Neural cell (in vitro differentiated cells): ENCODE results near the gene CIRBP. TPM values are rescaled to one million over a fixed set of nuclear protein-coding genes. Genes with fewer than 3 reads are reported as not detected.

Source experiments
- H2AFZ ChIP-seq: fragments of 200-600, 300-800 bp; sonication (generic), shearing (Covaris generic); 2 replicates; pipeline ENCODE4 v1.6.0; 2014; ENCODE audit warnings: low read depth, mild to moderate bottlenecking, antibody characterized with exemption, low read length, moderate library complexity
- H3F3A ChIP-seq: fragments of 200-600 bp; shearing (Covaris generic); 2 replicates; pipeline ENCODE4 v1.6.1; 2016; ENCODE audit warnings: mild to moderate bottlenecking, moderate library complexity, mixed read lengths, antibody characterized with exemption, low read length; ENCODE audit not compliant: insufficient read depth, poor library complexity, severe bottlenecking
- H3K27ac ChIP-seq: fragments of 200-600, 300-800 bp; sonication (generic), shearing (Covaris generic); 2 replicates; pipeline ENCODE4 v1.5.1; 2014; ENCODE audit warnings: mild to moderate bottlenecking, low read length, moderate library complexity
- H3K27me3 ChIP-seq: fragments of 300-800, 200-600 bp; sonication (generic), shearing (Covaris generic); 2 replicates; pipeline ENCODE4 v1.6.0; 2014; ENCODE audit warnings: mild to moderate bottlenecking, low read depth, low read length, moderate library complexity; ENCODE audit not compliant: insufficient read depth
- H3K36me3 ChIP-seq: fragments of 300-800, 200-600 bp; sonication (generic), shearing (Covaris generic); 2 replicates; pipeline ENCODE4 v1.5.1; 2014; ENCODE audit warnings: mild to moderate bottlenecking, antibody characterized with exemption, low read length, moderate library complexity; ENCODE audit not compliant: insufficient read depth
- H3K4me2 ChIP-seq: fragments of 300-800, 200-600 bp; sonication (generic), shearing (Covaris generic); 2 replicates; pipeline ENCODE4 v1.6.0; 2014; ENCODE audit warnings: mild to moderate bottlenecking, low read length
- H3K4me3 ChIP-seq: fragments of 300-800, 200-600 bp; sonication (generic), shearing (Covaris generic); 2 replicates; pipeline ENCODE4 v1.5.1; 2014; ENCODE audit warnings: mild to moderate bottlenecking, low read length, moderate library complexity
- H3K79me2 ChIP-seq: fragments of 200-600 bp; shearing (Covaris generic); replicated peaks from 2 replicates; pipeline ENCODE4 v1.6.0; 2014; ENCODE audit warnings: mild to moderate bottlenecking, low read length, moderate library complexity; ENCODE audit not compliant: insufficient read depth
- H3K9ac ChIP-seq: fragments of 300-800, 200-600 bp; sonication (generic), shearing (Covaris generic); 2 replicates; pipeline ENCODE4 v1.6.1; 2016; ENCODE audit warnings: mild to moderate bottlenecking, low read length, mixed read lengths
- H3K9me2 ChIP-seq: fragments of 200-600 bp; shearing (Covaris generic); 2 replicates; pipeline ENCODE4 v1.6.1; 2016; ENCODE audit warnings: mild to moderate bottlenecking, low read length, mixed read lengths; ENCODE audit not compliant: insufficient read depth
- H3K9me3 ChIP-seq: fragments of 200-600, 300-800 bp; sonication (generic), shearing (Covaris generic); 2 replicates; pipeline ENCODE4 v1.6.1; 2016; ENCODE audit warnings: mild to moderate bottlenecking, mixed run types, low read length, moderate library complexity, mixed read lengths
- H4K20me1 ChIP-seq: fragments of 200-600 bp; shearing (Covaris generic); 2 replicates; pipeline ENCODE4 v1.6.1; 2016; ENCODE audit warnings: mild to moderate bottlenecking, mixed run types; ENCODE audit not compliant: insufficient read depth
- EP300 ChIP-seq: fragments of 450-650 bp; conservative IDR thresholded peaks from 2 replicates; pipeline ENCODE4 v1.6.1; 2014; ENCODE audit warnings: antibody characterized with exemption, mild to moderate bottlenecking, moderate library complexity; ENCODE audit not compliant: poor library complexity, severe bottlenecking
- EZH2 ChIP-seq: fragments of 200-600, 300-800 bp; shearing (Covaris generic), sonication (generic); IDR thresholded peaks from 2 replicates; pipeline ENCODE4 v1.6.1; 2014; ENCODE audit warnings: antibody characterized with exemption, low read length, borderline replicate concordance, mild to moderate bottlenecking; ENCODE audit not compliant: insufficient read depth, poor library complexity, severe bottlenecking
- MXI1 ChIP-seq: fragments of 450-650 bp; conservative IDR thresholded peaks from 2 replicates; pipeline ENCODE4 v1.6.1; 2014; ENCODE audit warnings: antibody characterized with exemption, mild to moderate bottlenecking; ENCODE audit not compliant: poor library complexity, severe bottlenecking
- POLR2AphosphoS5 ChIP-seq: IDR thresholded peaks from 2 replicates; pipeline ENCODE4 v1.6.1; 2012
- RAD21 ChIP-seq: fragments of 450-650 bp; conservative IDR thresholded peaks from 2 replicates; pipeline ENCODE4 v1.6.1; 2014; ENCODE audit warnings: antibody characterized with exemption, mild to moderate bottlenecking, moderate library complexity
- SMC3 ChIP-seq: fragments of 450-650 bp; conservative IDR thresholded peaks from 2 replicates; pipeline ENCODE4 v1.6.1; 2014; ENCODE audit warnings: antibody characterized with exemption, mild to moderate bottlenecking, moderate library complexity; ENCODE audit not compliant: poor library complexity
- TAF1 ChIP-seq: IDR thresholded peaks from 2 replicates; pipeline ENCODE4 v1.6.1; 2012; ENCODE audit warnings: low read depth
- polyA plus RNA-seq: library from polyadenylated mRNA; depleted of rRNA; stranded (reverse); fragments of >200 nt; gene quantifications from 2 replicates; pipeline ENCODE4 v1.2.3, GENCODE V29; 2014
- TF ChIP-seq, protein P1 (sequence below): fragments of 450-650 bp; IDR thresholded peaks from 2 replicates; pipeline ENCODE4 v1.5.1; 2014; ENCODE audit warnings: antibody characterized with exemption, mild to moderate bottlenecking, moderate library complexity; ENCODE audit not compliant: poor library complexity, severe bottlenecking
- TF ChIP-seq, protein P2 (sequence below): IDR thresholded peaks from 2 replicates; pipeline ENCODE4 v1.6.1; 2012; ENCODE audit warnings: borderline replicate concordance

The CIRBP gene
- polyA plus RNA-seq, 1 donor from 2014 or later, result 1,663 TPM

DNA sequence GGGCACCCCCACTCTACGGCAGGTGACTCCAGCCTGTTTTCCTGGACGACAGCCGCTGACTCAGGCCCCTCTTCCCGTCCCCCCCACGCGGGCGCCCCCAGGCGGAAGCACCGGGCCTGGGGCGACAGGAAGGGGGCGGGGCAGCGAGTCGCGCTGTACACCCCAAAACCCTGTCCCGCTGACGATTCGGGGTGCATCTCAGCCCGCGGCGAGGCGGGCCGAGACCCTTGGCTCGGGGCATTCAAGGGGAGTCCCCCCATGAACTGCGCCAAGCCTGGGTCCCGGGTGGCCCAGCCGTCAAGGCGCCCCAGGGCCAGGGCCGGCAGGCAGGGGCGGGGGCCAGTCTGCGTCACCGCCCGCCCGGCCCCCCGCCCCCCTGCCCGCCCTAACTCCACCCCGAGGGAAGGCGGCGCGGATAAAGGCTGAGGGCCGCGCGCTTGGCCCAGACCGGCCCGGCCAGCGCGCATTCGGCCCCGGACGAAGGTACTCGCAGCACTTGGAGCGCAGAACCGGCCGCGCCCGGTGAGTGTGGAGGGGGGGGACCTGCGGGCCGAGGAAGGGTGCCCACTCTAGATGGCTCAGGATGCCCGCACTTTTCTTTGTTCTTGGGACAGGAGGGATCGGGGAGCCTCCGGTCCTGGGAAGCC lies 20.9 kb upstream of the CIRBP start, which contains the start of gene MIDN:
Gene MIDN (plus strand): TSS at position 445 of the 647 bp plus-strand sequence. CDS start 1,714 bp downstream, outside the sequence.
- TF ChIP-seq TAF1 (peak; percentile 14), RAD21 (no peak)
- TF ChIP-seq, protein P1, sequence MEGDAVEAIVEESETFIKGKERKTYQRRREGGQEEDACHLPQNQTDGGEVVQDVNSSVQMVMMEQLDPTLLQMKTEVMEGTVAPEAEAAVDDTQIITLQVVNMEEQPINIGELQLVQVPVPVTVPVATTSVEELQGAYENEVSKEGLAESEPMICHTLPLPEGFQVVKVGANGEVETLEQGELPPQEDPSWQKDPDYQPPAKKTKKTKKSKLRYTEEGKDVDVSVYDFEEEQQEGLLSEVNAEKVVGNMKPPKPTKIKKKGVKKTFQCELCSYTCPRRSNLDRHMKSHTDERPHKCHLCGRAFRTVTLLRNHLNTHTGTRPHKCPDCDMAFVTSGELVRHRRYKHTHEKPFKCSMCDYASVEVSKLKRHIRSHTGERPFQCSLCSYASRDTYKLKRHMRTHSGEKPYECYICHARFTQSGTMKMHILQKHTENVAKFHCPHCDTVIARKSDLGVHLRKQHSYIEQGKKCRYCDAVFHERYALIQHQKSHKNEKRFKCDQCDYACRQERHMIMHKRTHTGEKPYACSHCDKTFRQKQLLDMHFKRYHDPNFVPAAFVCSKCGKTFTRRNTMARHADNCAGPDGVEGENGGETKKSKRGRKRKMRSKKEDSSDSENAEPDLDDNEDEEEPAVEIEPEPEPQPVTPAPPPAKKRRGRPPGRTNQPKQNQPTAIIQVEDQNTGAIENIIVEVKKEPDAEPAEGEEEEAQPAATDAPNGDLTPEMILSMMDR, result peak; percentile 42
- Histone ChIP-seq H3K27ac (peak within 1 kb of the TSS; percentile 93), H3K4me2 (no peak within 1 kb of the TSS), H3K4me3 (peak within 1 kb of the TSS; percentile 93), H4K20me1 (no peaks in the 10 kb centered on the region), H3K9me2 (no peaks in the 10 kb centered on the region), H3F3A (no peaks in the 10 kb centered on the region), H2AFZ (no peak within 1 kb of the TSS), H3K9me3 (no peaks in the 10 kb centered on the region), H3K79me2 (peaks cover 36% of the 10 kb centered on the region), H3K36me3 (no peaks in the 10 kb centered on the region), H3K9ac (peak within 1 kb of the TSS; percentile 98), H3K27me3 (no peaks in the 10 kb centered on the region)

DNA sequence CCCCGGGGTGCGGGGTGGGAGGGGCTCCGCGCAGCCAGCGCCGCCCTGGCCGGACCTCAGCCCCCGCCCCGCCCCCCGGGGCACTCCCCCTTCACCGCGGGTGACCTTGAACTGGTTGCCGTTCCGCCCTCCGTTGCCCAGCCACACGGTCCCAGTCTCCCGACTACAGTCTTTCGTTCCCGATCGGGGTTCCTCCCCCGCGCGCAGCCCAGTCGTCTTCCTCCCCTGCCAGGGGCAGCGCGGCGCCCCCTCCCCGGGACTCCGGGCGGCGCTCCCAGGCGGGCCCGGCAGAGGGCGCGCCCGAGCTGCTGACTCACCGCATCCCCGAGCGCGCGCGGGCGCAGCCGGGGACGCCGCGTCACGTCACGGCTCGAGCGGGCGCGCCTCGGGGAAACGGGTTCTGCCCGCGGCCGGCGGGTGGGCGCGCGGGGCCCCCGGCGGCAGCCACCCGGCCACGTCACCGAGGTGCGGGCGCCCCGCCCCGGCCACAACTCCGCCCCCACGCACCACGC lies 20.3 kb upstream of the CIRBP start:
- Histone ChIP-seq H2AFZ (no peak overlapping the region), H3K4me3 (peak overlapping the region; percentile 93), H3F3A (no peaks in the 10 kb centered on the region), H3K9me2 (no peaks in the 10 kb centered on the region), H3K27me3 (no peaks in the 10 kb centered on the region), H3K79me2 (peaks cover 42% of the 10 kb centered on the region), H3K36me3 (no peaks in the 10 kb centered on the region), H4K20me1 (peaks cover 4% of the 10 kb centered on the region), H3K9me3 (no peaks in the 10 kb centered on the region), H3K4me2 (no peak overlapping the region), H3K9ac (peak overlapping the region; percentile 98), H3K27ac (peak overlapping the region; percentile 93)
- TF ChIP-seq, protein P2, sequence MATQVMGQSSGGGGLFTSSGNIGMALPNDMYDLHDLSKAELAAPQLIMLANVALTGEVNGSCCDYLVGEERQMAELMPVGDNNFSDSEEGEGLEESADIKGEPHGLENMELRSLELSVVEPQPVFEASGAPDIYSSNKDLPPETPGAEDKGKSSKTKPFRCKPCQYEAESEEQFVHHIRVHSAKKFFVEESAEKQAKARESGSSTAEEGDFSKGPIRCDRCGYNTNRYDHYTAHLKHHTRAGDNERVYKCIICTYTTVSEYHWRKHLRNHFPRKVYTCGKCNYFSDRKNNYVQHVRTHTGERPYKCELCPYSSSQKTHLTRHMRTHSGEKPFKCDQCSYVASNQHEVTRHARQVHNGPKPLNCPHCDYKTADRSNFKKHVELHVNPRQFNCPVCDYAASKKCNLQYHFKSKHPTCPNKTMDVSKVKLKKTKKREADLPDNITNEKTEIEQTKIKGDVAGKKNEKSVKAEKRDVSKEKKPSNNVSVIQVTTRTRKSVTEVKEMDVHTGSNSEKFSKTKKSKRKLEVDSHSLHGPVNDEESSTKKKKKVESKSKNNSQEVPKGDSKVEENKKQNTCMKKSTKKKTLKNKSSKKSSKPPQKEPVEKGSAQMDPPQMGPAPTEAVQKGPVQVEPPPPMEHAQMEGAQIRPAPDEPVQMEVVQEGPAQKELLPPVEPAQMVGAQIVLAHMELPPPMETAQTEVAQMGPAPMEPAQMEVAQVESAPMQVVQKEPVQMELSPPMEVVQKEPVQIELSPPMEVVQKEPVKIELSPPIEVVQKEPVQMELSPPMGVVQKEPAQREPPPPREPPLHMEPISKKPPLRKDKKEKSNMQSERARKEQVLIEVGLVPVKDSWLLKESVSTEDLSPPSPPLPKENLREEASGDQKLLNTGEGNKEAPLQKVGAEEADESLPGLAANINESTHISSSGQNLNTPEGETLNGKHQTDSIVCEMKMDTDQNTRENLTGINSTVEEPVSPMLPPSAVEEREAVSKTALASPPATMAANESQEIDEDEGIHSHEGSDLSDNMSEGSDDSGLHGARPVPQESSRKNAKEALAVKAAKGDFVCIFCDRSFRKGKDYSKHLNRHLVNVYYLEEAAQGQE, result no peak
- no peak for TF ChIP-seq TAF1
- TF ChIP-seq SMC3, result peak; percentile 70
- peak; percentile 66 for TF ChIP-seq RAD21
- TF ChIP-seq MXI1, result peak; percentile 51
- TF ChIP-seq, protein P1, result peak; percentile 94
- peak; percentile 80 for TF ChIP-seq EP300
- TF ChIP-seq EZH2, result no peak
- TF ChIP-seq POLR2AphosphoS5, result peak; percentile 59
